GM10248 (cell line): ENCODE data around the gene SMC1B.

Experiments used
- CTCF ChIA-PET: fragments of 300-600 bp; sonication (Branson Sonifier 250); formaldehyde crosslinking; extraction: SDS; loops from one replicate; lab custom pipeline; 2021; ENCODE audit warnings: antibody characterized with exemption; lab: Yijun Ruan, JAX
- POLR2A ChIA-PET: fragments of 350-650 bp; sonication (Branson Sonifier 250); formaldehyde crosslinking; extraction: SDS; loops from one replicate; lab custom pipeline; 2020; ENCODE audit warnings: antibody characterized with exemption; lab: Yijun Ruan, JAX
- DNase-seq: peaks from one replicate; pipeline ENCODE4 v3.0.0; 2012; ENCODE audit errors: extremely low spot score
- TF ChIP-seq, protein P1 (sequence below): IDR thresholded peaks from 2 replicates; pipeline ENCODE4 v1.5.1; 2012; ENCODE audit warnings: mild to moderate bottlenecking, low read depth; ENCODE audit errors: extremely low read depth, missing control alignments, control extremely low read depth

Gene SMC1B

DNA sequence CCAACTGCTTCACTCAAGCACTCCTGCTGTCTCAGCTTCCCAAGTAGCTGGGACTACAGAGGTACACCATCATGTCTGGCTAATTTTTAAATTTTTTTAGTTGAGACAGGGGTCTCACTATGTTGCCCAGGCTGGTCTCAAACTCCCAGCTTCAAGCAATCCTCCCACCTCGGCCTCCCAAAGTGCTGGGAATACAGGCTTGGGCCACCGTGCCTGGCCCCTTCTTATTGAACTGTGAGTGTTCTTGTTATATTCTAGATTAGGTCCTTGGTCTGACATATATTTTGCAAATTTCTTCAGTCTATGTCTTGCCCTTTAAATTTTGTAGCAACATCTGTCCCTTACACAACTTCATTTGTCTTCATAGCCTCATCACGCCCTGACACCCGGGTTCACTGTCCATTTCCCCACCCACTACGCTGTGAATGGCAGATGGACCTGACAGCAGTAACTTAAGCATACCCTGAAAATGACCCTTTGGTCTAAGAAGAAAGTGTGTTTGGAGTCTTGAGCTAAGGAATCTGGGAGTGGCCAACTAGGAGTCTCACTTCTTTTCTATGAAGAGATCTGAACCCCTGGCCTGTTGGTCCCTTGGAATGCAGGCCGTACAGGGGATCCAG lies 107.8 kb downstream of the SMC1B start:
- ChIA-PET POLR2A (no interaction called here), CTCF (no interaction called here)
- no peak for DNase-seq
- TF ChIP-seq, protein P1, sequence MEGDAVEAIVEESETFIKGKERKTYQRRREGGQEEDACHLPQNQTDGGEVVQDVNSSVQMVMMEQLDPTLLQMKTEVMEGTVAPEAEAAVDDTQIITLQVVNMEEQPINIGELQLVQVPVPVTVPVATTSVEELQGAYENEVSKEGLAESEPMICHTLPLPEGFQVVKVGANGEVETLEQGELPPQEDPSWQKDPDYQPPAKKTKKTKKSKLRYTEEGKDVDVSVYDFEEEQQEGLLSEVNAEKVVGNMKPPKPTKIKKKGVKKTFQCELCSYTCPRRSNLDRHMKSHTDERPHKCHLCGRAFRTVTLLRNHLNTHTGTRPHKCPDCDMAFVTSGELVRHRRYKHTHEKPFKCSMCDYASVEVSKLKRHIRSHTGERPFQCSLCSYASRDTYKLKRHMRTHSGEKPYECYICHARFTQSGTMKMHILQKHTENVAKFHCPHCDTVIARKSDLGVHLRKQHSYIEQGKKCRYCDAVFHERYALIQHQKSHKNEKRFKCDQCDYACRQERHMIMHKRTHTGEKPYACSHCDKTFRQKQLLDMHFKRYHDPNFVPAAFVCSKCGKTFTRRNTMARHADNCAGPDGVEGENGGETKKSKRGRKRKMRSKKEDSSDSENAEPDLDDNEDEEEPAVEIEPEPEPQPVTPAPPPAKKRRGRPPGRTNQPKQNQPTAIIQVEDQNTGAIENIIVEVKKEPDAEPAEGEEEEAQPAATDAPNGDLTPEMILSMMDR, result no peak

DNA sequence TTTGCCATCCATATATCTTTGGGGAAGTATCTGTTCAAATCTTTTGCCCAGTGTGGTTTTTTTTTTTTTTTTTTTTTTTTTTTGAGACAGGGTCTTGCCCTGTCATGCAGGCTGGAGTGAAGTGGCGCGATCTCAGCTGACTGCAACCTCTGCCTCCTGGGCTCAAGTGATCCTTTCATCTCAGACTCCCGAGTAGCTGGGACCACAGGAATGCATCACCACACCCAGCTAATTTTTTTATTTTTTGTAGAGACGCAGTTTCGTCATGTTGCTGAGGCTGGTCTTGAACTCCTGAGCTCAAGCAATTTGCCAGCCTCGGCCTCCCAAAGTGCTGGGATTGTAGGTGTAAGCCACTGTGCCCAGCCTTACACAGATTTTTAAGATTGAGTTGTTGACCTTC lies 108.4 kb downstream of the SMC1B start:
- TF ChIP-seq, protein P1, result no peak
- ChIA-PET CTCF (no interaction called here), POLR2A (no interaction called here)
- no peak for DNase-seq

DNA sequence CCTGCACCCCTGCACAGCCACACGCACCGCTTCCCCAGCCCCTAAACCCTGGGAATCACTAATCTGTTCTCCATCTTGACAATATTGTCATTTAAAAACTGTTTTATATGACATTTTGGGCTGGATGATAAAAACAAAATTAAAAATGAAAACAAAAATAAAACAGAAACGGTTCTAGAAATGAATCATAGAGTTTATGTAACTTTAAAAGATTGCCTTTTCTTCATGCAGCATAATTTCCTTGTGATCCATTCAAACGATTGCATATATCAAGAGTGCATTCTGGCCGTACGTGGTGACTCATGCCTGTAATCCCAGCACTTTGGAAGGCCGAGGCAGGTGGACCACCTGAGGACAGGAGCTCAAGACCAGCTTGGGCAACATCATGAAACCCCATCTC lies 110.2 kb downstream of the SMC1B start:
- TF ChIP-seq, protein P1, result no peak
- ChIA-PET POLR2A (no interaction called here), CTCF (interaction anchor here (0.6 kb wide), 1 partner anchor 1304 kb away, joined by 3 read pairs; no protein-coding TSS in a partner anchor)
- DNase-seq, result no peak

DNA sequence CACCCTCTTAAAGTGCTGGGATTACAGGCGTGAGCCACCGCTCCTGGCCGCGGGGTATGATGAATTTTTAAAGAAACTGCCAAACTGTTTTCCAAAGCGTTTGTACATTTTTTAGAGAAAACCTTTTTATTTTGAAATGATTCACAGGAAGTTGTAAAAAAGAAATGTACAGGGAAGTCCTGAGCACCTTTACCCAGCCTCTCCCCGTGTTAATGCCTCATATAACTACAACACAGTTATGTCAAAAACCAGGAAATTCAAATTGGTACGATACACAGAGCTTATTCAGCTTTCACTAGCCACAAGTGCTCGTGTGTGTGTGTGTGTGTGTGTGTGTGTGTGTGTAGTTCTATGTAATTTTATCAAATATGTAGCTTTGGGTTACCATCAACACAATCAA lies 110.6 kb downstream of the SMC1B start:
- no peak for DNase-seq
- ChIA-PET POLR2A (no interaction called here), CTCF (no interaction called here)
- TF ChIP-seq, protein P1, result no peak

DNA sequence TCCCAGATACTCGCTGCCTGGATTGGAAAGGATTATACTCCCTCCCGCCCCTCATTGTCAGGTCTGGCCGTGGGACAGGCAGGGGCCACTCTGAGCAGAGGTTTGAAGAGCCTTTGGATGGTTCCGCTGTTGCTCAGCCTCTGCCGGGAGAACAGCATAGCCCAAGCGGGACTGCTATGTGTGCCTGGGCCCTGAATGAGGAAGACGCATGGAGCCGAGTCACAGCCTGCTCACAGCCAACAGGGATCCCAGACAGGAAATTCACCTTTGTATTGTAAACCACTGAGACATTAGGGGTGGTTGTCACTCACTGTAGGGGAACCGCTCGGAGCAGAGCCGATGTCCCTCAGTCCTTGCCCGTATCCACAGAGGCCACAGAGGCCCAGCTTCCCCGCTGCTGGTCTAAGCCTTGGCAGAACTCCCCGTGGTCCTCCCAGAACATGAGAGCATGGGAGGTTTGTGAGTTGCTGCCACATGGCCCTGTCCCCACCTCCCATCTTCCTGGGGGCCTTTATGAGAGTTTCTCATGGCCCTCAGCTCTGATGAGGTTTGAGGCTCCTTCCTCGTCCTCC lies 114.4 kb downstream of the SMC1B start:
- TF ChIP-seq, protein P1, result no peak
- ChIA-PET CTCF (interaction anchor here (1.7 kb wide), 1 partner anchor 36 kb away, joined by 3 read pairs; no protein-coding TSS in a partner anchor), POLR2A (no interaction called here)
- no peak for DNase-seq

DNA sequence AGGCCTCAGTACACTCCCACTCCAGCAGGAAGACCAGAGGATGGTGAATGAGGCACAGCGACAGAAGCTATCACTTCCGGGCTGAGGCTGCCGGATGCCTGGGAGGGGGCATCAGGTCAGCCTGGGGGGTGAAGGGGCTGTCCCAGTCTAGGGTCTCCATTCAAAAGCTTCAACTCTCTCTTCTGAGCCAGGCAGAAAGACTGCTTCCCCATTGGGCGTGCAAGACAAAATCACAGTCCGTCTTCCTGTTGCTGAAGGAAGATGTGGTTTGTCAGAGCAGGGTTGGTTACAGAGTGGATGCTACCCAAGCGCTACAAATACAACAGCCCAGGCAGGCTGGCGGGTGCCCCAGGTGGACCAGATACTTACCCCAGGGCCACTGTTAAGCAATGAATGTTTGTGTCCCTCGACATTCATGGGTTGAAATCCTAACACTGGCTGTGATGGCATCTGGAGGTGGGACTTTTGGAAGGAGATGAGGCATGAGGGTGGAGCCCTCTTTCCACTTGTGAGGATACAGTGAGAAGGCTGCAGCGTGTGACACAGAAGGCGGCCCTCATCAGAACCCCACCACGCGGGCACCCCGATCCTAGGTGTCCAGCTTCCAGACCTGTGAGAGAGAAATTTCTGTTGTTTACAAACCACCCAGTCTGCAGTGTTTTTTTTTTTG lies 116.6 kb downstream of the SMC1B start:
- ChIA-PET CTCF (interaction anchor here (1.3 kb wide), 1 partner anchor 24 kb away, joined by 3 read pairs; no protein-coding TSS in a partner anchor), POLR2A (no interaction called here)
- TF ChIP-seq, protein P1, result no peak
- DNase-seq, result peak; percentile 43
